Nephron progenitor cell (in vitro differentiated cells): ENCODE measurements around the gene CPNE5.

Experiments
- DNase-seq: peaks from one replicate; pipeline ENCODE4 v3.0.0; 2021
- H3K27ac Mint-ChIP-seq: 2 replicates; pipeline ENCODE4 v1.8.0; 2021; ENCODE audit warnings: mild to moderate bottlenecking, moderate library complexity, mixed read lengths
- H3K27me3 Mint-ChIP-seq: 2 replicates; pipeline ENCODE4 v1.8.0; 2021; ENCODE audit warnings: mild to moderate bottlenecking, low read depth, mixed read lengths; ENCODE audit not compliant: poor library complexity
- H3K36me3 Mint-ChIP-seq: 2 replicates; pipeline ENCODE4 v1.8.0; 2021; ENCODE audit warnings: low read depth, mixed read lengths
- H3K4me1 Mint-ChIP-seq: 2 replicates; pipeline ENCODE4 v1.8.0; 2021; ENCODE audit warnings: mixed read lengths
- H3K4me3 Mint-ChIP-seq: 2 replicates; pipeline ENCODE4 v1.8.0; 2021; ENCODE audit warnings: mild to moderate bottlenecking, moderate library complexity, mixed read lengths
- H3K9me3 Mint-ChIP-seq: 2 replicates; pipeline ENCODE4 v1.8.0; 2021; ENCODE audit warnings: mild to moderate bottlenecking, moderate library complexity, mixed read lengths
- CTCF ChIP-seq: fragments of 200-600 bp; sonication (generic); IDR thresholded peaks from 2 replicates; pipeline ENCODE4 v1.5.0; 2021; ENCODE audit warnings: antibody characterized with exemption

Gene CPNE5

GRCh38 chr6:36791521-36792135 lies 47.6 kb downstream of the CPNE5 start:
- no peak for TF ChIP-seq CTCF
- no peak overlapping the region for H3K4me3 Mint-ChIP-seq
- H3K27ac Mint-ChIP-seq: no peak overlapping the region
- DNase-seq: no peak
- peaks cover 3% of the 10 kb centered on the region for H3K27me3 Mint-ChIP-seq
- H3K9me3 Mint-ChIP-seq: peaks cover 4% of the 10 kb centered on the region
- H3K4me1 Mint-ChIP-seq: peaks cover 44% of the 10 kb centered on the region
- no peaks in the 10 kb centered on the region for H3K36me3 Mint-ChIP-seq

GRCh38 chr6:36791085-36791484 lies 48.2 kb downstream of the CPNE5 start:
- Mint-ChIP-seq H3K27me3 (peaks cover 3% of the 10 kb centered on the region), H3K27ac (no peak overlapping the region), H3K4me1 (peaks cover 44% of the 10 kb centered on the region), H3K9me3 (peaks cover 4% of the 10 kb centered on the region), H3K4me3 (no peak overlapping the region), H3K36me3 (no peaks in the 10 kb centered on the region)
- no peak for DNase-seq
- no peak for TF ChIP-seq CTCF

- Mint-ChIP-seq H3K27ac (no peak overlapping the region), H3K4me1 (peaks cover 49% of the 10 kb centered on the region), H3K27me3 (no peaks in the 10 kb centered on the region), H3K9me3 (peaks cover 4% of the 10 kb centered on the region), H3K4me3 (no peak overlapping the region), H3K36me3 (no peaks in the 10 kb centered on the region)
- DNase-seq: no peak
- TF ChIP-seq CTCF: no peak
Measured at GRCh38 chr6:36788768-36789167, 50.5 kb downstream of the CPNE5 start.

GRCh38 chr6:36788186-36788585 lies 51.1 kb downstream of the CPNE5 start:
- no peak for DNase-seq
- no peak overlapping the region for H3K4me3 Mint-ChIP-seq
- TF ChIP-seq CTCF: no peak
- H3K27ac Mint-ChIP-seq: no peak overlapping the region
- H3K9me3 Mint-ChIP-seq: peaks cover 4% of the 10 kb centered on the region
- no peaks in the 10 kb centered on the region for H3K36me3 Mint-ChIP-seq
- H3K27me3 Mint-ChIP-seq: no peaks in the 10 kb centered on the region
- peaks cover 44% of the 10 kb centered on the region for H3K4me1 Mint-ChIP-seq

- no peak for TF ChIP-seq CTCF
- Mint-ChIP-seq H3K4me3 (no peak overlapping the region), H3K36me3 (no peaks in the 10 kb centered on the region), H3K9me3 (peaks cover 4% of the 10 kb centered on the region), H3K4me1 (peaks cover 39% of the 10 kb centered on the region), H3K27me3 (peaks cover 4% of the 10 kb centered on the region), H3K27ac (no peak overlapping the region)
- DNase-seq: no peak
Measured at GRCh38 chr6:36787210-36787609, 52.0 kb downstream of the CPNE5 start.

- peaks cover 4% of the 10 kb centered on the region for H3K9me3 Mint-ChIP-seq
- peaks cover 38% of the 10 kb centered on the region for H3K4me1 Mint-ChIP-seq
- H3K4me3 Mint-ChIP-seq: no peak overlapping the region
- peaks cover 10% of the 10 kb centered on the region for H3K27me3 Mint-ChIP-seq
- no peak overlapping the region for H3K27ac Mint-ChIP-seq
- TF ChIP-seq CTCF: no peak
- no peak for DNase-seq
- H3K36me3 Mint-ChIP-seq: no peaks in the 10 kb centered on the region
Measured at GRCh38 chr6:36786055-36786675, 53.1 kb downstream of the CPNE5 start.
